HepG2 (cell line): ENCODE measurements around the gene SNX9. TPM values are rescaled to one million over a fixed set of nuclear protein-coding genes. Genes with fewer than 3 reads are reported as not detected.

Experiments
- EED ChIP-seq: sonication (generic); formaldehyde crosslinking; IDR thresholded peaks from 2 replicates; pipeline ENCODE4 v1.5.0; 2020; ENCODE audit warnings: mild to moderate bottlenecking, missing genetic modification reagents
- ETV5 ChIP-seq: IDR thresholded peaks from 2 replicates; pipeline ENCODE4 v1.6.1; 2018; ENCODE audit warnings: missing biosample characterization, missing genetic modification reagents, inconsistent platforms, borderline replicate concordance
- KDM1A ChIP-seq: IDR thresholded peaks from 2 replicates; pipeline ENCODE4 v1.6.1; 2016; ENCODE audit warnings: missing compliant biosample characterization
- NCOR1 ChIP-seq: fragments of 200-600 bp; sonication (generic); IDR thresholded peaks from 2 replicates; pipeline ENCODE4 v1.7.0; 2017; ENCODE audit warnings: antibody characterized with exemption, low read length, borderline replicate concordance
- PHF5A ChIP-seq: IDR thresholded peaks from one replicate; pipeline ENCODE4 v1.6.1; 2018; ENCODE audit warnings: low read depth, missing genetic modification reagents; ENCODE audit not compliant: unreplicated experiment
- RFXAP ChIP-seq: sonication (generic); formaldehyde crosslinking; IDR thresholded peaks from 2 replicates; pipeline ENCODE4 v1.4.0; 2020; ENCODE audit warnings: missing genetic modification reagents, borderline replicate concordance
- SP1 ChIP-seq, 2 experiments: fragments of 450-650 bp in 1 of 2; sonication (generic) in 1 of 2; formaldehyde crosslinking in 1 of 2; IDR thresholded peaks; 2 replicates each; pipeline versions ENCODE4 v1.4.0 to v1.6.1; 2016 to 2020; ENCODE audit warnings: missing genetic modification reagents in 1 of 2
- ZFX ChIP-seq: sonication (generic); formaldehyde crosslinking; IDR thresholded peaks from 2 replicates; pipeline ENCODE4 v1.4.0; 2020; ENCODE audit warnings: mild to moderate bottlenecking, low read depth, missing genetic modification reagents, moderate library complexity
- ZIK1 ChIP-seq: sonication (generic); formaldehyde crosslinking; IDR thresholded peaks from 2 replicates; pipeline ENCODE4 v1.5.0; 2020; ENCODE audit warnings: mild to moderate bottlenecking, low read depth, missing genetic modification reagents, borderline replicate concordance
- ZMYM3 ChIP-seq: sonication (generic); formaldehyde crosslinking; IDR thresholded peaks from 2 replicates; pipeline ENCODE4 v1.5.1; 2020; ENCODE audit warnings: mild to moderate bottlenecking, missing genetic modification reagents
- ZNF326 ChIP-seq: sonication (generic); formaldehyde crosslinking; IDR thresholded peaks from 2 replicates; pipeline ENCODE4 v1.4.0; 2020; ENCODE audit warnings: missing genetic modification reagents, borderline replicate concordance
- ZNF549 ChIP-seq: sonication (generic); formaldehyde crosslinking; IDR thresholded peaks from 2 replicates; pipeline ENCODE4 v1.5.0; 2020; ENCODE audit warnings: missing genetic modification reagents
- ZNF556 ChIP-seq: sonication (generic); formaldehyde crosslinking; IDR thresholded peaks from 2 replicates; pipeline ENCODE4 v1.4.0; 2020; ENCODE audit warnings: mild to moderate bottlenecking, missing genetic modification reagents, borderline replicate concordance
- ZNF572 ChIP-seq: sonication (generic); formaldehyde crosslinking; IDR thresholded peaks from 2 replicates; pipeline ENCODE4 v1.5.1; 2020; ENCODE audit warnings: mild to moderate bottlenecking, missing genetic modification reagents
- ZNF652 ChIP-seq: IDR thresholded peaks from 2 replicates; pipeline ENCODE4 v1.6.1; 2016; ENCODE audit warnings: low read depth, borderline replicate concordance
- polyA plus RNA-seq, 8 experiments: library from polyadenylated mRNA; depleted of rRNA in 3 of 8; stranded (reverse) in 7 of 8; unstranded in 1 of 8; fragments of >200 nt; fragmentation: Illumina TruSeq in 4 of 8; extraction: Trizol in 4 of 8; gene quantifications; 2 replicates each; pipeline versions ENCODE4 v1.2.1 to v1.2.3, GENCODE V29; 2011 to 2016; ENCODE audit warnings: low read depth in 4 of 8, missing spikeins in 1 of 8, mixed read lengths in 1 of 8; ENCODE audit not compliant: insufficient read depth in 1 of 8
- total RNA-seq, 5 experiments: library from RNA; depleted of rRNA; stranded (reverse); fragments of >200 nt; fragmentation: Illumina TruSeq; extraction: Trizol; gene quantifications; 2 replicates each; pipeline ENCODE4 v1.2.3, GENCODE V29; 2016; ENCODE audit warnings: low read depth in 1 of 5
- TF ChIP-seq, protein P1 (sequence below), 2 experiments: sonication (generic) in 1 of 2; formaldehyde crosslinking in 1 of 2; IDR thresholded peaks; 2 replicates each; pipeline versions ENCODE4 v1.6.1 to v1.9.0; 2014 to 2022; ENCODE audit warnings: antibody characterized with exemption in 1 of 2, borderline replicate concordance in 1 of 2, inconsistent platforms in 1 of 2, low read depth in 1 of 2, missing genetic modification reagents in 1 of 2
- TF ChIP-seq, protein P2 (sequence below), 2 experiments: IDR thresholded peaks; 2 replicates each; pipeline ENCODE4 v1.6.1; 2011 to 2012; ENCODE audit warnings: low read length in 2 of 2, borderline replicate concordance in 1 of 2, low read depth in 1 of 2, mild to moderate bottlenecking in 1 of 2, moderate library complexity in 1 of 2

Gene SNX9
- total and polyA plus RNA-seq, 2 of the 13 experiments (the other 11 are each of a cell fraction or from before 2014, with no cell fraction given) = 21.9 to 36.0 TPM

DNA sequence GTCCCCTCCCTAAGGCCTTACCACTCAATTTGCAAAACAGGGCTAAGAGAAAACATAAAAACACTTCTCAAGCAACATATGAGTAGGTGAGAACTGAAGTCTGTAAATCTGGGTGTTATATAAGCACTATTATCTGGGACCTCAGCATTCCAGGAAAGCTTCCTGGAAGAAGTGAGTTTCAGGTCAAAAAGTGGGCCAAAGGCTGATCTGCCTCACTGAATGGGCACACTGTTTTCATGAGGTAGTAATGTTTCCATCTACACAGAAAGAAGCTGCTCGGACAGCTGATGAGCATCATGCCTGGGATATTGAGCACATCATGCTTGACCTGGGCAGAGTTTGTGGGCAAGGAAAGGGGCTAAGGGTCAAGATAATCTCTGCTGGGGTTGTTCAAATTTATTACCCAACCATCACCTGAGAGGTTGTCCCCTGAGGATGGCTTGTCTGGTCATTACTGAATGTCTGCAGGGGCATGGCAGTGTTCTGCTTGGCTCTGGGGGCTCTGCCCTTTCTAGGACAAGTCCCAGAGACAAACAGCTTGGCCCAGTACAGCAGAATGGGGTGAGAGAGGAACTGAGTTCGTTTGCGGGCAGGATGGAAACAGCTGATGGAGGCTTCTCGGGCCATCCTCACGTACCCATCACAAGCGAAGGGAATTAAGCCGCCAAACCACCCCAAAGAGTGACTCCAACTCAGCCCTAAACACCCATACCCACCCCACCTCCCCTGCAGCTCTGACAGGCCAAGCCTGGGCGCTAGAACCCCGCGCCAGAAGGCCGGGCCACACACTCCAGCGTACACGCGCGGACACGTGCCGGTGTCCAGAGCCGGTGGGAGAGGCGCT is 157.5 kb downstream of the SNX9 start (continued):
- TF ChIP-seq, protein P1, sequence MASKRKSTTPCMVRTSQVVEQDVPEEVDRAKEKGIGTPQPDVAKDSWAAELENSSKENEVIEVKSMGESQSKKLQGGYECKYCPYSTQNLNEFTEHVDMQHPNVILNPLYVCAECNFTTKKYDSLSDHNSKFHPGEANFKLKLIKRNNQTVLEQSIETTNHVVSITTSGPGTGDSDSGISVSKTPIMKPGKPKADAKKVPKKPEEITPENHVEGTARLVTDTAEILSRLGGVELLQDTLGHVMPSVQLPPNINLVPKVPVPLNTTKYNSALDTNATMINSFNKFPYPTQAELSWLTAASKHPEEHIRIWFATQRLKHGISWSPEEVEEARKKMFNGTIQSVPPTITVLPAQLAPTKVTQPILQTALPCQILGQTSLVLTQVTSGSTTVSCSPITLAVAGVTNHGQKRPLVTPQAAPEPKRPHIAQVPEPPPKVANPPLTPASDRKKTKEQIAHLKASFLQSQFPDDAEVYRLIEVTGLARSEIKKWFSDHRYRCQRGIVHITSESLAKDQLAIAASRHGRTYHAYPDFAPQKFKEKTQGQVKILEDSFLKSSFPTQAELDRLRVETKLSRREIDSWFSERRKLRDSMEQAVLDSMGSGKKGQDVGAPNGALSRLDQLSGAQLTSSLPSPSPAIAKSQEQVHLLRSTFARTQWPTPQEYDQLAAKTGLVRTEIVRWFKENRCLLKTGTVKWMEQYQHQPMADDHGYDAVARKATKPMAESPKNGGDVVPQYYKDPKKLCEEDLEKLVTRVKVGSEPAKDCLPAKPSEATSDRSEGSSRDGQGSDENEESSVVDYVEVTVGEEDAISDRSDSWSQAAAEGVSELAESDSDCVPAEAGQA (IDR thresholded peaks at IDR 0.05; ENCODE audit: low read depth) = 0 out of 2 replicates have a peak, but pooled peaks have one; percentile 42
- TF ChIP-seq, protein P1 (CRISPR knock-in tag; IDR thresholded peaks at IDR 0.05; ENCODE audit: borderline replicate concordance) = no peak
- TF ChIP-seq, protein P2, sequence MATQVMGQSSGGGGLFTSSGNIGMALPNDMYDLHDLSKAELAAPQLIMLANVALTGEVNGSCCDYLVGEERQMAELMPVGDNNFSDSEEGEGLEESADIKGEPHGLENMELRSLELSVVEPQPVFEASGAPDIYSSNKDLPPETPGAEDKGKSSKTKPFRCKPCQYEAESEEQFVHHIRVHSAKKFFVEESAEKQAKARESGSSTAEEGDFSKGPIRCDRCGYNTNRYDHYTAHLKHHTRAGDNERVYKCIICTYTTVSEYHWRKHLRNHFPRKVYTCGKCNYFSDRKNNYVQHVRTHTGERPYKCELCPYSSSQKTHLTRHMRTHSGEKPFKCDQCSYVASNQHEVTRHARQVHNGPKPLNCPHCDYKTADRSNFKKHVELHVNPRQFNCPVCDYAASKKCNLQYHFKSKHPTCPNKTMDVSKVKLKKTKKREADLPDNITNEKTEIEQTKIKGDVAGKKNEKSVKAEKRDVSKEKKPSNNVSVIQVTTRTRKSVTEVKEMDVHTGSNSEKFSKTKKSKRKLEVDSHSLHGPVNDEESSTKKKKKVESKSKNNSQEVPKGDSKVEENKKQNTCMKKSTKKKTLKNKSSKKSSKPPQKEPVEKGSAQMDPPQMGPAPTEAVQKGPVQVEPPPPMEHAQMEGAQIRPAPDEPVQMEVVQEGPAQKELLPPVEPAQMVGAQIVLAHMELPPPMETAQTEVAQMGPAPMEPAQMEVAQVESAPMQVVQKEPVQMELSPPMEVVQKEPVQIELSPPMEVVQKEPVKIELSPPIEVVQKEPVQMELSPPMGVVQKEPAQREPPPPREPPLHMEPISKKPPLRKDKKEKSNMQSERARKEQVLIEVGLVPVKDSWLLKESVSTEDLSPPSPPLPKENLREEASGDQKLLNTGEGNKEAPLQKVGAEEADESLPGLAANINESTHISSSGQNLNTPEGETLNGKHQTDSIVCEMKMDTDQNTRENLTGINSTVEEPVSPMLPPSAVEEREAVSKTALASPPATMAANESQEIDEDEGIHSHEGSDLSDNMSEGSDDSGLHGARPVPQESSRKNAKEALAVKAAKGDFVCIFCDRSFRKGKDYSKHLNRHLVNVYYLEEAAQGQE (IDR thresholded peaks at IDR 0.05; ENCODE audit: borderline replicate concordance in 1 of 2, low read depth in 1 of 2, low read length in 2 of 2) = peak in 1 of 2 experiments; percentile 33; a peak in 1 of 4 replicates
- TF ChIP-seq PHF5A (CRISPR knock-in tag) (no peak), ZIK1 (CRISPR knock-in tag) (no peak), ZMYM3 (CRISPR knock-in tag) (peak; percentile 90), SP1 (IDR thresholded peaks at IDR 0.05) (no peak), SP1 (CRISPR knock-in tag; IDR thresholded peaks at IDR 0.05) (no peak), ETV5 (peak; percentile 24; the same call in 1 of the 2 replicates), RFXAP (CRISPR knock-in tag) (0 out of 2 replicates have a peak, but pooled peaks have one; percentile 4), KDM1A (peak; percentile 8; the same call in 1 of the 2 replicates), ZFX (CRISPR knock-in tag) (peak; percentile 41; the same call in 1 of the 2 replicates), NCOR1 (peak; percentile 45; the same call in 1 of the 2 replicates), ZNF326 (CRISPR knock-in tag) (no peak), ZNF652 (CRISPR knock-in tag) (no peak), ZNF572 (CRISPR knock-in tag) (0 out of 2 replicates have a peak, but pooled peaks have one; percentile 54), EED (CRISPR knock-in tag) (no peak), ZNF549 (no peak), ZNF556 (CRISPR knock-in tag) (0 out of 2 replicates have a peak, but pooled peaks have one; percentile 4)
